Ovary (tissue), 3 donors: ENCODE measurements around the gene REL.

Experiments
- CTCF ChIP-seq, 3 donors: fragments of 450-650 bp in 2 of 3; fragments of 200-600 bp in 1 of 3; IDR thresholded peaks; one replicate each; pipeline versions ENCODE4 v1.5.1 to v1.8.0; 2016 to 2022; ENCODE audit warnings: antibody characterized with exemption in 3 of 3, mild to moderate bottlenecking in 1 of 3
- EP300 ChIP-seq: sonication (generic); formaldehyde crosslinking; IDR thresholded peaks from one replicate; pipeline ENCODE4 v1.6.1; 2017; ENCODE audit warnings: antibody characterized with exemption
- POLR2A ChIP-seq: fragments of 450-650 bp; IDR thresholded peaks from one replicate; pipeline ENCODE4 v1.6.1; 2017; ENCODE audit warnings: antibody characterized with exemption, mild to moderate bottlenecking, moderate library complexity
- donor health status: DM: no; HTN: no; CAD: no.

DNA sequence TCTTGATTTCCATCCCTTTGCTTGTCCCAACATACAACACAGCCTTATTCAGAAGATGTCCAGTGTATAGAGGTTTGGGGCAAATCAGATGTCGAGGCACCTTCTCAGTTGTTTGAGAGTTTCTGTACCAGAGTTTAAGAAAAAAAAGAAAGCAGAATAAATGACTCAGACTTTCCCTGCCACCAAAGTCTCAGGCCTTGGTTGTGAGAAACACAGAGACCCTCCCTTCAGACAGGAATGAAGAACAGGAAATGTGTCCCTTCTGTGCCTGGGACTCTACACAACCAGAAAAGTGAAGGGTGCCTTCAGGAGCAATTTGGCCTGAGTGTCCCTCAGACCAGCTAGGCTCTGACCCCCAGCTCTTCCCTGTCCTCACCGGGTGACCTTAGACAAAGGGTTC, 37.3 kb upstream of the REL start:
- TF ChIP-seq CTCF (IDR thresholded peaks at IDR 0.05) (no peak), POLR2A (no peak), EP300 (no peak)
